Right hindlimb (tissue), 1 donor: ENCODE results near the gene WDFY2.

ENCODE experiments used
- DNase-seq: peaks from one replicate; pipeline ENCODE4 v3.0.0-alpha.2; 2018

Gene WDFY2

DNA sequence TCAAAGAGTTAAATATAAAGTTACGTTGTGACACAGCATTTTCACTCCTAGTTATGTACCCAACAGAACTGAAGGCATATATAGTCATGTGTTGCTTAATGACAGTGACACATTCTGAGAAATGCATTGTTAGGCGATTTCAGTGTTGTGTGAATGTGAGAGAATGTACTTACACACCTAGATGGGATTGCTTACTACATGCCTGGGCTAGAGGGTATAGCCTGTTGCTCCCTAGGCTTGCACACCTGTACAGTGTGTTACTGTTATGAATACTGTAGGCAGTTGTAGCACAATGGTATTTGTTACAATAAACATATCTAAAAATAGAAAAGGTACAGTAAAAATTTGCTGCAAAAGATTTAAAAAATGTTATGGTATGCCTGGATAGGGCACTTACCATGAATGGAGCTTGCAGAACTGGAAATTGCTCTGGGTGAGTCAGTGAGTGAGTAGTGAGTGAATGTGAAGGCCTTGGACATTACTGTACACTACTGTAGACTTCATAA lies 130.5 kb downstream of the WDFY2 start:
- DNase-seq, result no peak

GRCh38 chr13:51715613-51716012 lies 131.4 kb downstream of the WDFY2 start:
- no peak for DNase-seq

DNA sequence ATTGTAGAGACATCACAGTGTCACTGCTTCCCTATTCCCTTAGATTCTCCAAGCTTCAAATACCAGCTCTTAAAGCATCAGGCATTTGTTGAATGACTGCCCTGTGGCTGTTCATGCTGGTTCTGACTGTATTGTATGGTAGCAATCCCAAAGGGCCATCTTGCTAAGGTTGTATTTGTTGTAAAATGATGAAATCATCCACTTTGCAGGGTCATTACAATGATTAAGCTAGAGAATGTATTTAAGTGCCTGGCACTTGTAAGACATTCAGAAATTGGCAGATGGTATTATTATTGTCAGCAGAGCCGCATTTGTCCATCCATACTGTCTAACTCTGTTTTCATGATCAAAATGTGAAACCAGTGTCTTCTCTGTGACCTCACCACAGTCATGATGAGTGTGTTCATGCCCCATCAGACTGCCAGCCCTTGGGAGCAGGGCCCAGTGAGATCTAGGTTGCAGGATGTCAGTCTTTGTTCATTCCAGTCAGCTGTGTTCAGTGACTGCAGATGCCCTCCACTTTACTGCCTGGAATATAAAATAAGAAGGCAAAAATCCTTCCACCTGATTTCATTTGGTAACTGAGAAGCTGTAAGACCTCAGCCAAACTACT lies 133.6 kb downstream of the WDFY2 start:
- DNase-seq, result no peak

DNA sequence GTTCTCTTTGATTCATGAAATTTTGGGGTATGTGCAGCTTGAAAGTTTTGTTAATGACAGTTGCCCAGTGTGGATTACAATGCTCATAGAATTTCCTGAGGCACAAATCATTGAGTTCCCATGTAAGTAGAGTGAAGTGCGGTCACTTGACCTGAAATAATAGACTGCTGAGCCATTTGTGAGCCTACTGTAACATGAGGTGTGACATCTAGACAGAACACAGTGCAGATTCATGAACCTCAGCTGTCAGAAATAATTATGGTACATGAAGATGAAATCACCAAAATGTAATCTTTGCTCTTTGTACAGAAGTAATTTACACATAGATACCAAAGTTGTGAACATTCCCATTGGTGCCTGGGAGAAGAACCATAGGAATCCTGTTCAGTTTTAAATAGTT lies 135.1 kb downstream of the WDFY2 start:
- DNase-seq, result no peak

GRCh38 chr13:51721496-51721895 lies 137.2 kb downstream of the WDFY2 start:
- peak; percentile 74 for DNase-seq

GRCh38 chr13:51723529-51723928 lies 139.3 kb downstream of the WDFY2 start:
- no peak for DNase-seq

GRCh38 chr13:51724721-51725120 lies 140.5 kb downstream of the WDFY2 start:
- no peak for DNase-seq

GRCh38 chr13:51726446-51727193 lies 142.4 kb downstream of the WDFY2 start:
- DNase-seq, result no peak

- DNase-seq, result no peak
These were observed 143.5 kb downstream of the WDFY2 start for GRCh38 chr13:51727634-51728274.

DNA sequence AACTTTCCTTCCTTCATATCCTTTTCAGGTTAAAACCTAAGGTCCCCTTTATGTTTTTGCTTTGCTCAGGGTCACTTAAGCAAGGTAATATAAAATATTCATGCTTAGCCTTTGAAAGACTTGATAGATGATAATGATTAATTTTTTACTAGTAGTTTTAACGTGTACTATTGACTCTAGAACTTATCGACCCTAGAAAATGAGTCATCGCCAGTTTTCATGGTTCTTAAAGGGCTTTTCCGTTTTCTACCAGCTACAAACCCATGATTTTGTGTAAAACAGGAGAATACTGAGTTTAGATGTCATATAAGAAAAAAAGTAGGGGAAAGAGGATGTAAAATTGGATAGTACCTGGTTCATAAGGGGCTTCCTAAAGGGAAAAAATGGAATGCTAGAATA lies 144.0 kb downstream of the WDFY2 start:
- no peak for DNase-seq

- no peak for DNase-seq
These were observed 144.7 kb downstream of the WDFY2 start for GRCh38 chr13:51728972-51729371.

DNA sequence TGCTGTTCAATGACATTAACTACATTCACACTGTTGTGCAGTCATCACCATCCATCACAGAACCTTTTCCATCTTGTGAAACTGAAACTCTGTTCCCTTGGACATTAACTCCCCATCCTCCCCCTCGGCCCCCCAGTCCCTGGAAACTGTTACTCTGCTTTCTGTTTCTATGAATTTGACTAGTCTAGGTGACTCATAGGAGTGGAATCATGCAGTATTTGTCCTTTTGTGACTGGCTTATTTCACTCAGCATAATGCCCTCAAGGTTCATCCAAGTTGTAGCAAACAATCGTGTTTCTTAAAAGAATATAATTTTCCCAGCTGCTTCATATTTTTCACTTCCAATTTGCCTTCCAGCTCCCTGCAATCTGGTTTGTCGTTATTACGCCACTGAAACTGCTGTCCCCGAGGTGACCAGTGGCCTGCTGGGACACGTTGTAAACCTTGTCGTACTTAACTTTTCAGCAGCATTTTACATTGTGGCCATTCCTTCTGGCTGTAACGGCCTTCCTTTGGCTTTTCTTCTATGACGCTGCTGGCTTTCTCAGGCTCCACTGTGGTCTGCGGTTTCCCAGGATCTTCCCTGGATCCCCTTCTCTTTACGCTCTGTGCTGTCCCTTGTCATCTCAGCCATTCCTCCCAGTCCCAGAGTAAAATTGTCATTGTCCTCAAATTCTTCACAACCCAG lies 145.7 kb downstream of the WDFY2 start:
- peak; percentile 65 for DNase-seq

GRCh38 chr13:51730927-51731326 lies 146.7 kb downstream of the WDFY2 start:
- DNase-seq, result no peak

- no peak for DNase-seq
These were observed 147.5 kb downstream of the WDFY2 start for GRCh38 chr13:51731759-51732158.

DNA sequence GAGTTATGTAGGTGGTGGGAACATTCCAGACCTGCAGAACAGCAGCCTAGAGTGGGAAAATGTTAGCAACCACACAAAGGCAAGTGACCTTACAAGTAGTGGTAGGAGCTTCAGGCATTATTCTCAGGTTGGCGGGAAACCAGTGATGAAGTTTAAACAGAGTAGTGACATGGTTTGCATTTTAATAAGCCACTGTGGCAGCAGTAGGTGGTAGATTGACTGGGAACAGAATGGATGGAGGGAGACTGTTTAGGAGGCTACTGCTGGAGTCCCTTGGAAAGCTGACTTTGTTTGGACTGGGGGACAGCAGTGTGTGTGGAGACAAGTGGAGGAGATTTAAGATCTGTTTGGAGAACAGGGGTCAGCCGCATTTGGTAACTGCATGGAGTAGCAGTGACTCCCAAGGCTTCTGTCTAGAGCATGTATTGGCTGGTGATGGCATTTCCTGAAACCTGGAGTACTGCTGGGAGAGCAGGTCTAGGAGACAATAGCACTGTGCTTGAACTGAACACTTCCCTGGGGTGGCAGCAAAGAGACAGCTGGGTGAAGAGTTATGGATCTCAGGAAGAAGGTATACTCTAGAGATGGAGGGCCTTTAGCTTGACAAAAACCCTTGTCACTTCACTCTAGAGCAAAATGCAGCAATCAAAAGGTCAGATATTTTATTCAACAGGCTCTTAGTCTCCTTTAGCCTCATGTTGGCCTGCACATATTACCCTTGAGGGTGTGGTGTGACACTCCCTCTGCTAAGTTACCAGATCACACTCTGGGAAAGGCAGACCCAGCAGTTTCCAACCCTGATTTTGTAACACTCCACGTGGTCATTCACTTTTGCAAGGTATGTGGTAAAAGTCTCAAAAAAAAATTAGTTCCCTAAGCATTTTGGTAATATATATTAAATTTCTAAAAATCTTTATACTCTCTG lies 149.4 kb downstream of the WDFY2 start:
- no peak for DNase-seq

- no peak for DNase-seq
These were observed 150.5 kb downstream of the WDFY2 start for GRCh38 chr13:51734786-51735185.

DNA sequence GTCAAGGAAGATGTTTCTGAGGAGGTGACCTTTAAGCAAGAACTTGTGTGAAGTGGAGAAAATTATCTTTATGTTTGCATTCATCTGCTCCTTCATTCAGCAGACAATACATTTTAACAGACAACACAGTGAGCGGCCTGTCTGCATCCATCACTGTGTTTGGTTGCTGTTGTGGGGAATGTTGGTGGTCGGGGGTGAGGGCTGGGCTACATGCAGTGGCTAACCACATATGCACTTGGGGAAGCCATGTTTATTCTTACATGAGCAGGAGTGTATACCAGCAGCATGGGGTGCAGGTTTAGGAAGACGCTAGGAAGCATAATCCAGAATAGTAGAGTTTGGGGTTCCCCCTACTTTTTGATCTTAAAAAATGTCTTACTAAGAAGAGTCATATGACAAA lies 153.3 kb downstream of the WDFY2 start:
- DNase-seq, result no peak

GRCh38 chr13:51738226-51738905 lies 154.1 kb downstream of the WDFY2 start:
- no peak for DNase-seq

DNA sequence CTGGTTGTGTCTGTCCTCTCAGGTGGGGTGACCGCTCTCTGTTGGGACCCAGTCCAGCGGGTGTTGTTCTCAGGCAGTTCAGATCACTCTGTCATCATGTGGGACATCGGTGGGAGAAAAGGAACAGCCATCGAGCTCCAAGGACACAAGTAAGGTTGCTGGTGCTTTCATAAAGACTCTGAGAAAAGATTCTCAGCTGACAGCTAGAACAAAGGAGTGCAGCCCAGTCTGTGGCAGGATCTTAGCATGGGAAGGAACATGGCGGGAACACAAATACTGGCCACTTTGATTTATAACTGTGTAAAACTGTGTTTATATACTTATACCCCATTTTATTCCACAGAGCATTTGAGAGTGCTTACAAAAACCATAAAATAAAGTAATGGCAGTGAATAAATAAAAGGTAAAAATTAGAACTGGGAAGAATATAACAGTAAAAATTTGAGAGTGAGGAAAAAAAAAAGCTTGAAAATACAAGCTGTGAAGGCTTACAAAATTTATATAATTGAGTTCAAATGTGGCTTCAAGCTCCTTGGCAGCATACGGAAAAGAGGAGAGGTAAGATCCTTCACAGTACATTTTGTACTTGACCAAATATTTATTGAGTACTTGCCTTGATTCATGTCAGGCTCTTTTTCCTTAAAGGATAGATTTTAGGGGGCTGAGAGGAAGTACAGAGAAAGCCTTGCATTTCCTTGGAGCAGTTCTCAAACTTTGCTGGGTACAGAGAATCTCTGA lies 154.9 kb downstream of the WDFY2 start:
- no peak for DNase-seq

- DNase-seq, result no peak
These were observed 156.4 kb downstream of the WDFY2 start for GRCh38 chr13:51740698-51741097.

DNA sequence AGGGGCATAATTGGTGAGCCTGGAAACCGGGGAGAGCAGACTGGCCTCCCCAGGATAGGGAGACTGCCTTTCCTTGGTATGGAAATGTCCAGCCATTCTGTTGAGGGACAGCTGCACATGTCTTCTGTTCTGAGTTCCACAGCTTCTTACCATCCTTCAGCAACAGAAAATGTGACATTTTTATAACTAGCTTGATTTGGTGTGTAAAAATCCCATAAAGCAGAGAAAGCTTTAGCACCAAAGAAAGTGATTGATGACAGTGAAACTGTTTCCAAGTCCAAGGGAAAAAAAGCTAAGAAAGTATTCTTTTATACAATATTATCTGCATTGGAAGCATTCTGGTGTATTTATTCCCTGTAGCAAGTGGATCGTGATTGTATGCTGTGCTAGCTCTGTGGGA lies 157.8 kb downstream of the WDFY2 start:
- DNase-seq, result no peak
